DND-41 (cell line): Measurements from ENCODE around the gene OGFR.

Experiments
- ATAC-seq: fragments of 200-7000 bp; cut with Tn5 transposase; 3 replicates; pipeline ENCODE4 v1.9.1; 2021; ENCODE audit warnings: low read depth; ENCODE audit not compliant: insufficient read depth
- DNase-seq: peaks from one replicate; pipeline ENCODE4 v3.0.0-alpha.2; 2020
- H2AFZ ChIP-seq: 2 replicates; pipeline ENCODE4 v1.6.0; 2012; ENCODE audit warnings: low read depth, low read length
- H3K27ac ChIP-seq: 2 replicates; pipeline ENCODE4 v1.5.1; 2012; ENCODE audit warnings: low read length, inconsistent platforms
- H3K27me3 ChIP-seq: fragments of 200-600 bp; sonication (generic); 2 replicates; pipeline ENCODE4 v1.6.0; 2012; ENCODE audit warnings: low read length, mild to moderate bottlenecking, inconsistent platforms; ENCODE audit not compliant: insufficient read depth, poor library complexity
- H3K36me3 ChIP-seq: 2 replicates; pipeline ENCODE4 v1.5.1; 2012; ENCODE audit warnings: low read length, inconsistent platforms; ENCODE audit not compliant: insufficient read depth
- H3K4me1 ChIP-seq: 2 replicates; pipeline ENCODE4 v1.5.1; 2012; ENCODE audit warnings: mild to moderate bottlenecking, low read length; ENCODE audit not compliant: insufficient read depth
- H3K4me2 ChIP-seq: 2 replicates; pipeline ENCODE4 v1.6.0; 2012; ENCODE audit warnings: mild to moderate bottlenecking, moderate library complexity, low read length, inconsistent platforms; ENCODE audit not compliant: insufficient read depth
- H3K4me3 ChIP-seq, 2 experiments: fragments of 200-600 bp in 1 of 2; shearing (Covaris generic) in 1 of 2; 2 replicates each; pipeline ENCODE4 v1.5.1; 2012 to 2016; ENCODE audit warnings: inconsistent platforms in 2 of 2, low read length in 2 of 2, mild to moderate bottlenecking in 2 of 2, low read depth in 1 of 2, moderate library complexity in 1 of 2
- H3K79me2 ChIP-seq: 2 replicates; pipeline ENCODE4 v1.6.0; 2012; ENCODE audit warnings: low read length, inconsistent platforms; ENCODE audit not compliant: insufficient read depth
- H3K9ac ChIP-seq: 2 replicates; pipeline ENCODE4 v1.6.0; 2012; ENCODE audit warnings: low read depth, mild to moderate bottlenecking, inconsistent platforms, low read length, moderate library complexity
- H3K9me3 ChIP-seq: 2 replicates; pipeline ENCODE4 v1.5.1; 2012; ENCODE audit warnings: low read length, moderate library complexity, mild to moderate bottlenecking, inconsistent platforms; ENCODE audit not compliant: insufficient read depth, severe bottlenecking
- H4K20me1 ChIP-seq: 2 replicates; pipeline ENCODE4 v1.6.0; 2012; ENCODE audit warnings: low read length; ENCODE audit not compliant: insufficient read depth
- EZH2 ChIP-seq: IDR thresholded peaks from 3 replicates; pipeline ENCODE4 v1.6.1; 2012; ENCODE audit warnings: borderline replicate concordance, low read depth, mild to moderate bottlenecking, moderate library complexity, low read length, inconsistent platforms; ENCODE audit not compliant: severe bottlenecking
- TF ChIP-seq, protein P1 (sequence below): IDR thresholded peaks from 2 replicates; pipeline ENCODE4 v1.5.1; 2012; ENCODE audit warnings: borderline replicate concordance, low read length, moderate library complexity, mild to moderate bottlenecking; ENCODE audit not compliant: poor library complexity, severe bottlenecking; ENCODE audit errors: extremely low read depth

The OGFR gene

GRCh38 chr20:62829231-62830230, 24.9 kb downstream of the OGFR start:
- ATAC-seq (no peak), DNase-seq (no peak)
- Histone ChIP-seq H3K9ac (no peak overlapping the region), H3K79me2 (no peaks in the 10 kb centered on the region), H3K27ac (no peak overlapping the region), H3K36me3 (no peaks in the 10 kb centered on the region), H3K9me3 (no peaks in the 10 kb centered on the region), H2AFZ (no peak overlapping the region), H3K4me1 (peaks cover 25% of the 10 kb centered on the region), H4K20me1 (peaks cover 10% of the 10 kb centered on the region), H3K27me3 (no peaks in the 10 kb centered on the region), H3K4me3 (no peak overlapping the region), H3K4me2 (no peak overlapping the region)
- no peak for TF ChIP-seq EZH2
- TF ChIP-seq, protein P1, sequence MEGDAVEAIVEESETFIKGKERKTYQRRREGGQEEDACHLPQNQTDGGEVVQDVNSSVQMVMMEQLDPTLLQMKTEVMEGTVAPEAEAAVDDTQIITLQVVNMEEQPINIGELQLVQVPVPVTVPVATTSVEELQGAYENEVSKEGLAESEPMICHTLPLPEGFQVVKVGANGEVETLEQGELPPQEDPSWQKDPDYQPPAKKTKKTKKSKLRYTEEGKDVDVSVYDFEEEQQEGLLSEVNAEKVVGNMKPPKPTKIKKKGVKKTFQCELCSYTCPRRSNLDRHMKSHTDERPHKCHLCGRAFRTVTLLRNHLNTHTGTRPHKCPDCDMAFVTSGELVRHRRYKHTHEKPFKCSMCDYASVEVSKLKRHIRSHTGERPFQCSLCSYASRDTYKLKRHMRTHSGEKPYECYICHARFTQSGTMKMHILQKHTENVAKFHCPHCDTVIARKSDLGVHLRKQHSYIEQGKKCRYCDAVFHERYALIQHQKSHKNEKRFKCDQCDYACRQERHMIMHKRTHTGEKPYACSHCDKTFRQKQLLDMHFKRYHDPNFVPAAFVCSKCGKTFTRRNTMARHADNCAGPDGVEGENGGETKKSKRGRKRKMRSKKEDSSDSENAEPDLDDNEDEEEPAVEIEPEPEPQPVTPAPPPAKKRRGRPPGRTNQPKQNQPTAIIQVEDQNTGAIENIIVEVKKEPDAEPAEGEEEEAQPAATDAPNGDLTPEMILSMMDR, result no peak

GRCh38 chr20:62830251-62830650, 25.6 kb downstream of the OGFR start:
- no peak overlapping the region for H3K4me2 ChIP-seq
- H4K20me1 ChIP-seq, result peaks cover 8% of the 10 kb centered on the region
- H3K4me3 ChIP-seq, result no peak overlapping the region
- DNase-seq (no peak), ATAC-seq (no peak)
- no peaks in the 10 kb centered on the region for H3K27me3 ChIP-seq
- no peak overlapping the region for H3K27ac ChIP-seq
- H3K79me2 ChIP-seq, result no peaks in the 10 kb centered on the region
- no peaks in the 10 kb centered on the region for H3K9me3 ChIP-seq
- no peak overlapping the region for H2AFZ ChIP-seq
- no peaks in the 10 kb centered on the region for H3K36me3 ChIP-seq
- no peak for TF ChIP-seq EZH2
- TF ChIP-seq, protein P1, result no peak
- peaks cover 19% of the 10 kb centered on the region for H3K4me1 ChIP-seq
- no peak overlapping the region for H3K9ac ChIP-seq

DNA sequence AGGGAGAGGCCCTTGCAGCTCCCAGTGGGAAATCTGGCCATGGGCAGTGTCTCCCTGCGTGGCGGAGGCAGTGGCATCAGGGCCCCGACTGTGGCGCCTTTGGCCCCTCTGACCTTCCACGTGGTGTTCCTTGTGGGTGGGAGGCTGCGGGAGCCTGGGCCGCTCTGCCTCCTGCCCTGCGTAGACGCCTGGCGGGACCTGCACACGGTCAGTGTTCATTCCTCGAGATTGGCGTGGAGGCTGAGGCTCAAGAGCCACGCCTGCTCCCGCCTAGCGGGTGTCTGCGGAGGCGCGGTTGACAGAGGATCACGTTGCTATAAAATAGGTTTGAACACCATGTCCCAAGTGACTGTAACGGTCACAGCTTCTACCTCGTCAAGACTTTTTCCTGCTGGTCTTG, 26.2 kb downstream of the OGFR start:
- Histone ChIP-seq H2AFZ (no peak overlapping the region), H3K36me3 (no peaks in the 10 kb centered on the region), H3K4me3 (no peak overlapping the region), H3K4me1 (peaks cover 14% of the 10 kb centered on the region), H4K20me1 (peaks cover 3% of the 10 kb centered on the region; the same call in 1 of the 2 replicates), H3K9me3 (no peaks in the 10 kb centered on the region), H3K27me3 (no peaks in the 10 kb centered on the region), H3K4me2 (no peak overlapping the region), H3K9ac (no peak overlapping the region), H3K27ac (no peak overlapping the region), H3K79me2 (no peaks in the 10 kb centered on the region)
- ATAC-seq (no peak), DNase-seq (no peak)
- TF ChIP-seq, protein P1, result no peak
- no peak for TF ChIP-seq EZH2
